ENCODE data around the gene STX3.
"Not testable (repeated sequence)": the region's sequence is repeated elsewhere in the genome, so short reads cannot be mapped to it uniquely, and the experiment has no call there.

STX3 gene

GRCh38 chr11:59851416-59851815 lies 96.2 kb downstream of the STX3 start:
- H3K27me3 ChIP-seq (ENCODE audit: control insufficient read depth, insufficient read depth, low read length); DNase-seq (ENCODE audit: low read depth, low spot score); H3K27ac ChIP-seq (ENCODE audit: low read length); H3K4me3 ChIP-seq (ENCODE audit: low read length); H3K9me3 ChIP-seq (ENCODE audit: control insufficient read depth, insufficient read depth, low read length); H3K36me3 ChIP-seq (ENCODE audit: control insufficient read depth, insufficient read depth, low read length); H3K4me1 ChIP-seq (ENCODE audit: control insufficient read depth, insufficient read depth, low read length): not testable (repeated sequence)
- no CpG with 5 or more reads among the region's 5 CpGs for WGBS (ENCODE audit: insufficient coverage, insufficient read length)

GRCh38 chr11:59854871-59855270 lies 99.7 kb downstream of the STX3 start:
- Histone ChIP-seq H3K27me3 (ENCODE audit: control insufficient read depth, insufficient read depth, low read length) (no peaks in the 10 kb centered on the region), H3K4me3 (ENCODE audit: low read length) (no peak overlapping the region), H3K36me3 (ENCODE audit: control insufficient read depth, insufficient read depth, low read length) (no peaks in the 10 kb centered on the region), H3K9me3 (ENCODE audit: control insufficient read depth, insufficient read depth, low read length) (no peaks in the 10 kb centered on the region), H3K4me1 (ENCODE audit: control insufficient read depth, insufficient read depth, low read length) (no peaks in the 10 kb centered on the region; the same call in 1 of the 2 replicates), H3K27ac (ENCODE audit: low read length) (no peak overlapping the region)
- DNase-seq (ENCODE audit: low read depth, low spot score): no peak
- WGBS (ENCODE audit: insufficient coverage, insufficient read length): no CpG with 5 or more reads among the region's 2 CpGs

Measured in iPS DF 6.9 (cell line).